DMS79 (cell line): ENCODE results near the gene USP10.

ENCODE experiments used
- DNase-seq: peaks from one replicate; lab custom pipeline; 2025; lab: John Stamatoyannopoulos, UW

The USP10 gene

GRCh38 chr16:84750575-84750974 lies 50.8 kb downstream of the USP10 start:
- no peak for DNase-seq

DNA sequence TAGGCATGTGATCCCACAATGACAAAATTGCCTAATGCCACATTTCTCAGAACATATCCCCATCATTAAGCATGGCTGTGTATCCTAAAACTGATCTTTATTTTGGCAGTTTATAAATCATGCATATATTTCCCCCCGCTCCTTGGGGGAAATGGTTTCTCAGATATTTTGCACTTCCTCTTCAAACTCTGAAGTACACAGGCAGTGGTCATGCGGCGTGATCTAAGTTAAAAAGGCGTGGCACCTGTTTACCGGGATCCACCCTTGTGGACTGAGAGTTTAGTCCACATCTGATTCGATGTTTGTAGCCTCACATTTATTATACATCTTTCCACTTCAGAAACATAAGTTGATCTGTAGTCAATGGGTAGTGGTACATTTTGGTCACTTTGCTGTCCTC lies 51.4 kb downstream of the USP10 start:
- DNase-seq: no peak

GRCh38 chr16:84751947-84752346 lies 52.1 kb downstream of the USP10 start:
- no peak for DNase-seq

DNA sequence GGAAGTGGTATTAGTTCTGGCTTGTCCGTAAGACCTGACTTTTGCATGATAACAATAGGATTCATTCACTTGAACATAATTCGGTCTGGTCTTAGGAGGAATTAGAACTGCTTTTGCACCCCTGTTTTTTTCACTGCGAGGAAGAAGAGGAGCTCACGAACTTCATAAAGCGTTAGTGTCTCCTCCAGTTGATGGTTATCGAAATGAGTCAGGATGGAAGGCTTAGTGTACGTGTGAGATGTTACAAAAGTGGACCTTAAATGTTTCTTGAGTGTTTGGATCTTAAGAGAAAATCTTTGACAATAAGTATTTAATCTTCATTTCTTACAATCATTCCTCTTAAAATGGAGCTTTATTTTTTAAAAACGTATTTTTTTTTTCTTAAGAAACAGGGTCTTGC lies 52.8 kb downstream of the USP10 start:
- DNase-seq: no peak

DNA sequence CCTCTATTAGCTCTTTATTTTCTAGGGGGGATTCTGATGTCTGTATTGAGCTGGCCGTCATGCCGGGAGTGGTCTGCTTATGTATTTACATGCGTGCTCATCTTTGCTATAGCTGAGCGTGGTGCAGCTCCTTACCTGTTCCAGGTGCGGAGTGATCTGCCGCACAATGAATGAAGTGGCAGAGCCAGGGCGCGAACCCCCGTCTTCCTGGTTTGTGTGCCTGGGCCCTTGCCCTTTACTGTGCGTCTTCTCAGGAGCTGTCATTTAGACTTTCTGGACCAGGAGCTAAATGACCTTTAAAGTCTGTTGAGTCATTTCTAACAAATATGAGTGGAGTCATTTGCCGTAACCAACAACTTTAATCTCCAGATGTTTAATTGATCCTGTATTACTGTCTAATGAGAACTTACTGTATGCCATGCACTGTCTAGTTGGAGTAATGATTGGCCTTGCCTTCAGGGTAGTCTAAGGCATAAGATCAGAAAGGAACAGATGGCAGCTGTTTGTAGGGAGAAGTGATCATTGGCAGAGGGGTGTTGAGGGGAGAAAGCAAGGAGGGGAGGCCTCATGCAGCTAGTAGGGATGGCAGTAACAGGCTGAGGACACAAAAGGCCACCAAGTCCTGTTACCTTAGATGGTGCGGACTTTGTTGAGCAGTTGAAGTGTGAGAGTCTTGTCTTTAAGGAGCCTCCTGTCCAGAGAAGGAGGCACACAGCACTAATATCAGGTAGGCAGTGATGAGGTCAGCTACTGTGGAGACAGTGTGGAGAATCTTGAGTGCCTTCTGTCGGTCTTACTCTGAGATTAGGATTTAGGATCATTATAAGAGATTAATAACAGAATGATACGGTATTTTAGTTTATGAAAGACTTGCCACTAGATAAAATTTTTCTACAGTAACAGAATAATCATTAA lies 53.9 kb downstream of the USP10 start:
- DNase-seq: no peak

DNA sequence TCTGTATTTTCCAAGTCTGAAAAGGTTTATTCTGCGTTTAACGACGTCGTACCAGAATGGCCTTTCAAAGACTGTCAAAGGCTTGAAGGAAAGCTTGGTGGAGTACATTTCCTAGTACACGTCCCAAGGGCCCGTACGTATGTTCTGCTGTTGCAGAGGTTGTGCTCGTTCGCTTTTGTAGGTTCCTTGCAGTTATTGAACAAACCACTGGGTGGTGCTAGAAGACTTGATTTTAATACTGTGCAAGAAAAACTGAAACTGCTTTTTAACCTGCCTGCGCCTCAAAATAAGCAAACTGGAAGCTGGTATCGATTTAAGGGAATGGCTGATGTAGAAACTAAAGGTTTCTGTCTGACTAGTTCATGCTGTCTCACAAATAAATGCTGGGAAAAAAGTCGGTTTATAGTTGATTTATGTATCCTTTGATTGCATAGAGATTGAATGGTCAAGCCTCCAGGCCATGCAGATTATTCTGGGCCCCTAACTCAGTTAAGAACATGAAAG lies 54.6 kb downstream of the USP10 start:
- DNase-seq: no peak

GRCh38 chr16:84754956-84755672 lies 55.3 kb downstream of the USP10 start:
- DNase-seq: no peak

GRCh38 chr16:84756830-84757229 lies 57.0 kb downstream of the USP10 start:
- DNase-seq: no peak

- DNase-seq: no peak
Measured at GRCh38 chr16:84758627-84759026, 58.8 kb downstream of the USP10 start.

GRCh38 chr16:84759061-84759460 lies 59.3 kb downstream of the USP10 start:
- no peak for DNase-seq

DNA sequence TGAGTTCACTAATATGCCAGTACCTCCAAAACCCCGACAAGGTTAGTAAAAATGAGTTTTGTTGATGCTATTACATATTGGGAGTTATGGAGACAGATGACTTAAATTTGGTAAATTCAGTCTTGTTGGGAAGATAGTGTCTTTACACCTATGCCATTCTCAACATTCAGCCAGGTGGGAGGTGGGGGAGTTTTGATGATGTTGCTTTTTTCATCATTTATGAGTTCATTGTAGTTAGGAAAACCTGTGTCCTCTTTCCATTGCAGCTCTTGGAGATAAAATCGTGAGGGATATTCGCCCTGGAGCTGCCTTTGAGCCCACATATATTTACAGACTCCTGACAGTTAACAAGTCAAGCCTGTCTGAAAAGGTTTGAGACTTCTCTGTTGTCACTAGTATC lies 60.1 kb downstream of the USP10 start:
- no peak for DNase-seq

DNA sequence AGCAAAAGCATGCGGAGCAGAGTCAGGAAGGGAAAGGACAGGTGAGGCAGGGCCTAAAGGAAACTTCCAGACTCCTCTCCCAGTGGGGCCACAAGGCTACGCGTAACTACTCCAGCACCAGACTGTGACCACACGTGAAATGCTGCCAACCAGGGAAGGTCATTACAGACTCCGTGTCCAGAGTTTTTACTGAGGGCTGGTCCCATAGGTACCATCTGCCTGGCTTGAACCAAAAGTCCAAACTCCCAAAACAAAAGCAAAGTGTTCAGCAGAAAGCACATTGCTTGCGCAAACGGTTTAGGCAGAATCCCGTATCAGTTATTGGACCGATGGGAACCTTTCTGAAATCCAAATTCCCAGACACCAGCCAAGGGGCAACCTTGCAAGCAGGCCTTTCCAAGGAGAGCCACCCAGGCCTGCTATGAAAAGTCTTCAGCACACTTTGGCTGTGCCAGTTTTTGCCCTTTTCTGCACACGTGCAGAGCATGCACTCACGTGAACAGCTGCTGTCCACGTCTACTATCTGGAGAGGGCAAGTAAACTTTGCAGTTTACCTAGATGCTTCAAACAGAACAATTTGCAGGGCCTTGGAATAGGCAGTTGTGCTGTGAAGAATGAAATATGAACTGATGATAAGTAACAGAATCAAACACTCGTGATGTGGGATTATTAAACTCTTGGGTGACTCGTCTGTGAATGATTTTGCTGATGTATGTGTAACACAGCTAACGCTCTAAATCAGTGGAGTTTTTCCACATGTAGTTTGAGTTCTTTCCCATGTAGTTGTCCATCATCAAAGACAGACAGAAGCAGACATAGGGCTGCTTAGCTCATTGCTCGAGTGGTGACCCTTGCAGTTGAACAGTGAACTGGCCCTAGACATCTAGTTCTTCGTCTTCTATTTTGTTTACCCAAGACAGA lies 61.9 kb downstream of the USP10 start:
- DNase-seq: no peak

DNA sequence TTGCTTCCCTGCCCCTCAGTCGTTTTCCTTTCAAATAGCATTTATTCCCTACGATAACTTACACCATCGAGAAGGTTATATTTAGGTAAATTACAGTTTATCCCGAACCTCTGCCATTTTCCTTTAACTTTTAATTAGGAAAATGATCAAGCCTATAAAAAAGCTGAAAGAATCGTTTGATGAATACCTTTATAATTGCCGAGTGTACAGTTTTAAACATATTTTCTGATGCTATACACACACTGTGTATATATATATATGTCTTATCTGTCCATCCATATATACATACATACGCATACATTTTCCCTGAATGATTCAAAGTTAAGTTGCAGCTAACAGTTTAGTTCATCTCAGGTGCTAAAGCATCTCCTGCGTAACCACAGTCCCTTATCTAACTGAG lies 63.4 kb downstream of the USP10 start:
- DNase-seq: no peak

DNA sequence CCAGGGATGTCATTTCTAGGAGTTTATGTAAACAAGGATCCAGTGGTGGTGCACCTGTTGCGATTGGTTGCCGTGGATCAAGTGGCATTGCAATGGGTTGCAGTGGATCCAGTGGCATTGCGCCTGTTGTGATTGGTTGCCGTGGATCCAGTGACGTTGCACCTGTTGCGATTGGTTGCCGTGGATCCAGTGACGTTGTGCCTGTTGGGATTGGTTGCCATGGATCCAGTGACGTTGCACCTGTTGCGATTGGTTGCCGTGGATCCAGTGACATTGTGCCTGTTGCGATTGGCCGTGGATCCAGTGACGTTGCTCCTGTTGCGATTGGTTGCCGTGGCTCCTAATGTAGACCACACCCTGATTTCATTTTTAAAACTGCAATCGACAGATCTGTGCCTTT lies 63.8 kb downstream of the USP10 start:
- DNase-seq: no peak

- no peak for DNase-seq
Measured at GRCh38 chr16:84764970-84765369, 65.2 kb downstream of the USP10 start.

DNA sequence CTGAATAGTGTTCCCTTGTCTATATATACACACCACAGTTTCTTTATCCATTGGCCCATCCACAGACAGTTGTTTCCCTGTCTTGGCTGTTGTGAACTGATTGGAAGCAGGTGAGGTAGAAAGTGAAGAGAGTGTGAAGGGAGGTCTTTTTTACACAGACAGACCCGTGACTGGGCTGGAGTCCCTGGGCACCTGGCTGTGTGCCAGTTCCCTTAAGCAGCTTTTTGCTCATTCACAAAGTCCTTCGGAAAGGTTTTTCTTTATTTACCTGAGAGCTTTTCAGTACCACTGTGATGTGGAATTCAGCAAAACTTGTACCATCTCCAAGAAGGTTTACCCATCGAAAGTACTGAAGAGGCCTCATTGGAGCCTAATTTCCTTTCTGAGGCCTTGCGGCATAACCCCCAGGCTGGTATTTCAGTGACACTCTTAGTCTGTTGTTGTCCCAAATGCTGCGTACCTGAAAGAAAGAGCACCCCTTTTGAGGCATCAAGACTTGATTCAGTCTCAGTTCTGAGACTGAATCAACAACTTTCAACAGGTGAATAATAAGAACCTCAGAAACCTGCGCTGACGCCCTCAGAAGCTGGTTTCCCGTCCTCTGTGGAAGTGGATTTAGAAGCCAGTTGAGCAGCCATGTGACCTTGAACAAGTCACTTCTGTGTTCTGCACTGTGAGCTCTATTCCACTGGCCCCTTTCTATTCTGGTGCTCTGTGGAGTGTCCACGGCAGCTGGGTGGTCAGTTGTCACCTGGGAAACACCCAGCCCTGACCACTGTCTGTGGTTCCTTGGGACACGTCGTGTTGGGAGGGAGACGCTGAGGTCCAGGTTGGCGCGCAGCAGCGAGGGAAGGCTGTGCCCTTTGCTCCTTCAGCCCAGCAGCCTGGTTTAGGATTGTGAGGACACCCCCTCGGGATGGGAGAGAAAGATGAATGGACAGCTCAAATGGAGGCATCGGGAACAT lies 66.1 kb downstream of the USP10 start:
- DNase-seq: peak; percentile 45

DNA sequence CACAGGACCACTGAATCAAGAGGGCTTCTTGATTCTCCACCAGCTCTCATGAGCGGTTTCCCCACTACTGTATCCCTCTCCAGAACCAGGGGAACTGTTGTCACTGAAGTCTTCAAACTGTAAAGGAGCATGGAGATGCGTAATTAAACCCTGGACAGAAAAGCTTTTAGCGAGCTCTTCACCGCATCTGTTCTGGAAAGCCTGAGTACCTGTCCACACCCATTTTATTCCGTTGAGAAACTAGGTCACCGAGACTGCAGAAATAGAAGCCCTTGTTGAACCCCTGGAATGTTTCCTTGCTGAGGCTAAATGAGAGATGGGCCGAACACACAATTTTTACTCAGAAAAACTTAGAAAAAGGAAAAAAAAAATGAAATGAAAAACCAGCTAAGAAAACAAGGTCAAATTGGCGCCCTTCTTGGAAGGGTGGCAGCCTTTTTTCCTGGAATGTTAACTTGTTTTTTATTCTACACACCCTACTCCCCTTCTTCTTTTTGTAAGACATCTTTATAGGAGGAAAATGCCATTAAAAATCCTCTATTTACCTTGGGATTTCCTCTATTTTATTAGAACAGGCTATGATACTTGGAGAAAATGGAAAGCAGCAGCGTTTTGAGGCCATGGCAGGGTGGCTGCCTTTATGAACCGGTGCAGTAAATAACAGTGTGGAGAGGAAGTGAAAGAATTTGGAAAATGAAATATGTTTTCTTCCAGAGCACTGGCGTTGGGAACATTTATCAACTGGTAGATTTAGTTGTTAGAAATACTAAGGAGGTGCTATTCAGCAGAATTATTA lies 67.4 kb downstream of the USP10 start:
- DNase-seq: peak; percentile 73

- DNase-seq: no peak
Measured at GRCh38 chr16:84768061-84768807, 68.4 kb downstream of the USP10 start.

- DNase-seq: no peak
Measured at GRCh38 chr16:84768808-84769197, 69.0 kb downstream of the USP10 start.
